Osteoblast (primary cell): ENCODE measurements around the gene RASA3. TPM values are rescaled to one million over a fixed set of nuclear protein-coding genes. Genes with fewer than 3 reads are reported as not detected.
"Not testable (repeated sequence)": the region's sequence is repeated elsewhere in the genome, so short reads cannot be mapped to it uniquely, and the experiment has no call there.

ENCODE experiments used
- DNase-seq: peaks from one replicate; pipeline ENCODE4 v3.0.0; 2011; ENCODE audit warnings: low spot score, mixed read lengths; ENCODE audit not compliant: insufficient read length; ENCODE audit errors: missing footprints
- H2AFZ ChIP-seq: 2 replicates; pipeline ENCODE4 v1.6.0; 2011; ENCODE audit warnings: mild to moderate bottlenecking, low read length
- H3K27ac ChIP-seq: 2 replicates; pipeline ENCODE4 v1.5.1; 2011; ENCODE audit warnings: mild to moderate bottlenecking, low read depth, low read length, moderate library complexity
- H3K27me3 ChIP-seq: 2 replicates; pipeline ENCODE4 v1.6.0; 2012; ENCODE audit warnings: mild to moderate bottlenecking, control low read depth, inconsistent platforms, low read length, moderate library complexity; ENCODE audit not compliant: insufficient read depth
- H3K36me3 ChIP-seq: 2 replicates; pipeline ENCODE4 v1.5.1; 2011; ENCODE audit warnings: mild to moderate bottlenecking, low read length, control low read depth, moderate library complexity; ENCODE audit not compliant: insufficient read depth
- H3K4me1 ChIP-seq: 2 replicates; pipeline ENCODE4 v1.5.1; 2011; ENCODE audit warnings: mild to moderate bottlenecking, low read length, control low read depth, moderate library complexity; ENCODE audit not compliant: insufficient read depth
- H3K4me2 ChIP-seq: 2 replicates; pipeline ENCODE4 v1.6.0; 2011; ENCODE audit warnings: mild to moderate bottlenecking, low read length; ENCODE audit not compliant: insufficient read depth
- H3K4me3 ChIP-seq: fragments of 200-600 bp; sonication (generic); 3 replicates; pipeline ENCODE4 v1.5.1; 2012; ENCODE audit warnings: mild to moderate bottlenecking, low read length, inconsistent platforms; ENCODE audit not compliant: insufficient read depth
- H3K79me2 ChIP-seq: 2 replicates; pipeline ENCODE4 v1.6.0; 2012; ENCODE audit warnings: mild to moderate bottlenecking, low read length, control low read depth, inconsistent platforms; ENCODE audit not compliant: insufficient read depth
- H3K9me3 ChIP-seq: 2 replicates; pipeline ENCODE4 v1.5.1; 2011; ENCODE audit warnings: low read depth, low read length, control low read depth
- H4K20me1 ChIP-seq: 2 replicates; pipeline ENCODE4 v1.6.0; 2012; ENCODE audit warnings: mild to moderate bottlenecking, low read length, control low read depth; ENCODE audit not compliant: insufficient read depth
- total RNA-seq: library from RNA; depleted of rRNA; stranded (reverse); fragments of >200 nt; gene quantifications from 2 replicates; pipeline ENCODE4 v1.2.3, GENCODE V29; 2012
- TF ChIP-seq, protein P1 (sequence below): IDR thresholded peaks from 2 replicates; pipeline ENCODE4 v1.5.1; 2011; ENCODE audit warnings: mild to moderate bottlenecking, low read depth, low read length, moderate library complexity; ENCODE audit errors: extremely low read depth

The RASA3 gene
- total RNA-seq, 1 donor: 41.3 TPM

GRCh38 chr13:114116734-114117133 lies 15.7 kb downstream of the RASA3 start:
- Histone ChIP-seq H3K4me3 (no peak overlapping the region), H3K4me1 (peaks cover 31% of the 10 kb centered on the region), H3K27ac (no peak overlapping the region), H3K4me2 (no peak overlapping the region), H3K9me3 (no peaks in the 10 kb centered on the region), H2AFZ (no peak overlapping the region), H4K20me1 (peaks cover 14% of the 10 kb centered on the region), H3K27me3 (no peaks in the 10 kb centered on the region), H3K79me2 (peaks cover 74% of the 10 kb centered on the region), H3K36me3 (peaks cover 7% of the 10 kb centered on the region)
- no peak for DNase-seq
- TF ChIP-seq, protein P1, sequence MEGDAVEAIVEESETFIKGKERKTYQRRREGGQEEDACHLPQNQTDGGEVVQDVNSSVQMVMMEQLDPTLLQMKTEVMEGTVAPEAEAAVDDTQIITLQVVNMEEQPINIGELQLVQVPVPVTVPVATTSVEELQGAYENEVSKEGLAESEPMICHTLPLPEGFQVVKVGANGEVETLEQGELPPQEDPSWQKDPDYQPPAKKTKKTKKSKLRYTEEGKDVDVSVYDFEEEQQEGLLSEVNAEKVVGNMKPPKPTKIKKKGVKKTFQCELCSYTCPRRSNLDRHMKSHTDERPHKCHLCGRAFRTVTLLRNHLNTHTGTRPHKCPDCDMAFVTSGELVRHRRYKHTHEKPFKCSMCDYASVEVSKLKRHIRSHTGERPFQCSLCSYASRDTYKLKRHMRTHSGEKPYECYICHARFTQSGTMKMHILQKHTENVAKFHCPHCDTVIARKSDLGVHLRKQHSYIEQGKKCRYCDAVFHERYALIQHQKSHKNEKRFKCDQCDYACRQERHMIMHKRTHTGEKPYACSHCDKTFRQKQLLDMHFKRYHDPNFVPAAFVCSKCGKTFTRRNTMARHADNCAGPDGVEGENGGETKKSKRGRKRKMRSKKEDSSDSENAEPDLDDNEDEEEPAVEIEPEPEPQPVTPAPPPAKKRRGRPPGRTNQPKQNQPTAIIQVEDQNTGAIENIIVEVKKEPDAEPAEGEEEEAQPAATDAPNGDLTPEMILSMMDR: no peak

DNA sequence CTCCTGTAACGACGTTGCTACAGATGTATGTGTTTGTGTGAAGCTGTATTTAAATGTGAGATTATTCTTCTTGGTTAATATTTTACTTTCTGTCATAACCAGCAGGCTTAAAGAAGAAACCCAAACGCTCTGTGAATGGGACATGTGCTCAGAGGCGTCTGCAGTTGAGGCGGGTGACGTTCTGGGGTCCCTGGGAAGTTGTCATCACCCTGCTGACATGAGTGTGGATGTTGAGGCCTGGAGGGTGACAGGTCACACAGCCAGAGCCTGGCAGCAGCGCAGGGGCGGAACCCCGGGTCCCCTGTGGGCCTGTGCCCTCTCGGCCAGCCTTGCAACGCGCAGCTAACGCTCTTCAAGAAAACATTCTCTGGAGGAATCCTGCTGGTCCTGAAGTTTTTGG lies 16.6 kb downstream of the RASA3 start:
- peaks cover 70% of the 10 kb centered on the region for H3K79me2 ChIP-seq
- H3K27ac ChIP-seq: peak overlapping the region; percentile 78
- H3K27me3 ChIP-seq: no peaks in the 10 kb centered on the region
- no peak overlapping the region for H3K4me3 ChIP-seq
- TF ChIP-seq, protein P1: no peak
- H3K36me3 ChIP-seq: peaks cover 9% of the 10 kb centered on the region
- peaks cover 34% of the 10 kb centered on the region for H3K4me1 ChIP-seq
- H3K9me3 ChIP-seq: no peaks in the 10 kb centered on the region
- H2AFZ ChIP-seq: no peak overlapping the region
- no peak overlapping the region for H3K4me2 ChIP-seq
- DNase-seq: no peak
- H4K20me1 ChIP-seq: peaks cover 10% of the 10 kb centered on the region

- peaks cover 71% of the 10 kb centered on the region for H3K79me2 ChIP-seq
- peak overlapping the region; percentile 20 for H3K4me2 ChIP-seq
These were observed 17.2 kb downstream of the RASA3 start for GRCh38 chr13:114115191-114115671.

GRCh38 chr13:114114666-114115065 lies 17.8 kb downstream of the RASA3 start:
- not testable (repeated sequence) for H2AFZ ChIP-seq, H3K4me3 ChIP-seq, H3K27me3 ChIP-seq, H3K9me3 ChIP-seq, H3K4me2 ChIP-seq, H3K36me3 ChIP-seq
- Histone ChIP-seq H3K79me2 (peaks cover 77% of the 10 kb centered on the region), H3K4me1 (peaks cover 34% of the 10 kb centered on the region), H4K20me1 (peaks cover 14% of the 10 kb centered on the region), H3K27ac (peak overlapping the region; percentile 78)
- peak; percentile 82 for DNase-seq

More at GRCh38 chr13:114115191-114115671, 17.2 kb downstream of the RASA3 start:
- H3K36me3 ChIP-seq: peaks cover 9% of the 10 kb centered on the region
- H3K27me3 ChIP-seq: no peaks in the 10 kb centered on the region
- peaks cover 14% of the 10 kb centered on the region for H4K20me1 ChIP-seq
- peak overlapping the region; percentile 78 for H3K27ac ChIP-seq
- peaks cover 34% of the 10 kb centered on the region for H3K4me1 ChIP-seq
- no peak overlapping the region for H3K4me3 ChIP-seq
- no peak overlapping the region for H2AFZ ChIP-seq
- DNase-seq: peak; percentile 98
- TF ChIP-seq, protein P1: peak; percentile 36
- no peaks in the 10 kb centered on the region for H3K9me3 ChIP-seq
